OCI-LY7 (cell line): ENCODE results near the gene TBX15. TPM values are rescaled to one million over a fixed set of nuclear protein-coding genes. Genes with fewer than 3 reads are reported as not detected.

Experiments
- BruUV-seq: library from RNA; stranded (reverse); fragments of 400-500 nt; replicated peaks from 2 replicates; lab custom pipeline; 2021; lab: Mats Ljungman, UMichigan
- CTCF ChIA-PET: fragments of 300-600 bp; sonication (Branson Sonifier 250); formaldehyde crosslinking; loops from one replicate; lab custom pipeline; 2022; ENCODE audit warnings: antibody characterized with exemption; ENCODE audit not compliant: unreplicated experiment; lab: Charles Lee
- POLR2A ChIA-PET: fragments of 300-600 bp; sonication (Branson Sonifier 250); formaldehyde crosslinking; loops from one replicate; lab custom pipeline; 2022; ENCODE audit warnings: antibody characterized with exemption; lab: Charles Lee
- DNase-seq: peaks from one replicate; pipeline ENCODE4 v3.0.0-alpha.2; 2015; ENCODE audit warnings: low spot score
- H2AFZ ChIP-seq: fragments of 200-600 bp; sonication (generic), shearing (Covaris generic); 2 replicates; pipeline ENCODE4 v1.6.1; 2014; ENCODE audit warnings: mild to moderate bottlenecking, antibody characterized with exemption, low read length, moderate library complexity
- H3K27ac ChIP-seq: fragments of 200-600 bp; sonication (generic); 2 replicates; pipeline ENCODE4 v1.5.1; 2014; ENCODE audit warnings: mixed run types, low read depth, mild to moderate bottlenecking, moderate library complexity, low read length, inconsistent platforms; ENCODE audit not compliant: poor library complexity, severe bottlenecking
- H3K36me3 ChIP-seq: fragments of 200-600 bp; sonication (generic); 2 replicates; pipeline ENCODE4 v1.6.1; 2014; ENCODE audit warnings: mild to moderate bottlenecking, antibody characterized with exemption, low read length, moderate library complexity, mixed read lengths; ENCODE audit not compliant: insufficient read depth
- H3K4me1 ChIP-seq: fragments of 200-600 bp; sonication (generic); 2 replicates; pipeline ENCODE4 v1.5.1; 2014; ENCODE audit warnings: mild to moderate bottlenecking, low read length; ENCODE audit not compliant: insufficient read depth, poor library complexity, severe bottlenecking
- H3K4me2 ChIP-seq: fragments of 200-600 bp; sonication (generic); 2 replicates; pipeline ENCODE4 v1.6.1; 2014; ENCODE audit warnings: mild to moderate bottlenecking, low read length
- H3K4me3 ChIP-seq: fragments of 200-600 bp; sonication (generic); 2 replicates; pipeline ENCODE4 v1.5.1; 2014; ENCODE audit warnings: mild to moderate bottlenecking, low read depth, low read length; ENCODE audit not compliant: poor library complexity, severe bottlenecking
- H3K79me2 ChIP-seq: fragments of 200-600 bp; sonication (generic); 2 replicates; pipeline ENCODE4 v1.6.1; 2016; ENCODE audit warnings: low read depth, mild to moderate bottlenecking, low read length, moderate library complexity, mixed read lengths; ENCODE audit not compliant: insufficient read depth
- H3K9me2 ChIP-seq: fragments of 200-600 bp; sonication (generic); 2 replicates; pipeline ENCODE4 v1.6.1; 2016; ENCODE audit warnings: mild to moderate bottlenecking, low read length, mixed read lengths; ENCODE audit not compliant: insufficient read depth
- H3K9me3 ChIP-seq: fragments of 200-600 bp; sonication (generic); 2 replicates; pipeline ENCODE4 v1.6.1; 2014; ENCODE audit warnings: mild to moderate bottlenecking, mixed run types, low read length, mixed read lengths
- H4K20me1 ChIP-seq: fragments of 200-600 bp; sonication (generic); 2 replicates; pipeline ENCODE4 v1.6.1; 2014; ENCODE audit warnings: mild to moderate bottlenecking, antibody characterized with exemption, low read length, moderate library complexity, mixed read lengths; ENCODE audit not compliant: insufficient read depth
- EZH2phosphoT487 ChIP-seq: fragments of 200-600 bp; sonication (generic); IDR thresholded peaks from 2 replicates; pipeline ENCODE4 v1.6.1; 2018; ENCODE audit warnings: low read depth, borderline replicate concordance, mild to moderate bottlenecking, mixed run types, antibody characterized with exemption, low read length, moderate library complexity, mixed read lengths
- intact Hi-C: fragments of 100-400 bp; cut with micrococcal nuclease; formaldehyde crosslinking; loops from one replicate; pipeline ENCODE4 v1.10.0; 2022; ENCODE audit not compliant: unreplicated experiment
- total RNA-seq, 2 experiments: library from RNA; depleted of rRNA in 1 of 2; stranded (reverse); fragments of >200 nt in 1 of 2; shearing (Covaris generic) in 1 of 2; gene quantifications; 2 replicates each; pipeline ENCODE4 v1.2.3, GENCODE V29; 2014 to 2022
- TF ChIP-seq, protein P1 (sequence below): fragments of 200-600 bp; sonication (generic); conservative IDR thresholded peaks from 2 replicates; pipeline ENCODE4 v1.5.1; 2014; ENCODE audit warnings: mild to moderate bottlenecking, antibody characterized with exemption, low read length, moderate library complexity, mixed read lengths

TBX15 gene
- total RNA-seq, 2 experiments from 2014 or later: 0.22 TPM; not detected in 1

DNA sequence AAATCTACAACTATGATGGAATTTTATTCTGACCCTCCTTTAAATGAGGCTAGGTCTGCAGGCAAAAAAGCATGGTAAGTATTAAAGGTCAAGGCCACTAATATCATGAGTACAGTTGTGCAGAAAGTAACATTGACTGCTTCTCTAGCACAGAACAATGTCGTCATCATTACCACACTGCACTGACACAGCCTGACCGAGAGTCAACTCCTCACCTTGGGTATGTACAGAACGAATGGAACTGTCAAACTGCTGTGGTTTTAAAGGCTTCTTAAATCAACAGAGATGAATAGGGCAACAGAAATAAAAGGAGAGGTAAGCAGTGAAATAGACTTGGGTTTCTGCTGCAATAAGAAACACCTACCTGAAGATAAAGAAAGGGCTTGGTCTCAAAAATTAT, 88.8 kb downstream of the TBX15 start:
- H3K4me3 ChIP-seq: no peak overlapping the region
- TF ChIP-seq EZH2phosphoT487: no peak
- TF ChIP-seq, protein P1, sequence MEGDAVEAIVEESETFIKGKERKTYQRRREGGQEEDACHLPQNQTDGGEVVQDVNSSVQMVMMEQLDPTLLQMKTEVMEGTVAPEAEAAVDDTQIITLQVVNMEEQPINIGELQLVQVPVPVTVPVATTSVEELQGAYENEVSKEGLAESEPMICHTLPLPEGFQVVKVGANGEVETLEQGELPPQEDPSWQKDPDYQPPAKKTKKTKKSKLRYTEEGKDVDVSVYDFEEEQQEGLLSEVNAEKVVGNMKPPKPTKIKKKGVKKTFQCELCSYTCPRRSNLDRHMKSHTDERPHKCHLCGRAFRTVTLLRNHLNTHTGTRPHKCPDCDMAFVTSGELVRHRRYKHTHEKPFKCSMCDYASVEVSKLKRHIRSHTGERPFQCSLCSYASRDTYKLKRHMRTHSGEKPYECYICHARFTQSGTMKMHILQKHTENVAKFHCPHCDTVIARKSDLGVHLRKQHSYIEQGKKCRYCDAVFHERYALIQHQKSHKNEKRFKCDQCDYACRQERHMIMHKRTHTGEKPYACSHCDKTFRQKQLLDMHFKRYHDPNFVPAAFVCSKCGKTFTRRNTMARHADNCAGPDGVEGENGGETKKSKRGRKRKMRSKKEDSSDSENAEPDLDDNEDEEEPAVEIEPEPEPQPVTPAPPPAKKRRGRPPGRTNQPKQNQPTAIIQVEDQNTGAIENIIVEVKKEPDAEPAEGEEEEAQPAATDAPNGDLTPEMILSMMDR: no peak
- no peaks in the 10 kb centered on the region for H3K9me3 ChIP-seq
- no peak overlapping the region for H3K4me2 ChIP-seq
- ChIA-PET POLR2A (no interaction called here), CTCF (no interaction called here)
- BruUV-seq: no TSS peak
- no peaks in the 10 kb centered on the region for H3K4me1 ChIP-seq
- no peak overlapping the region for H3K27ac ChIP-seq
- intact Hi-C loops: loop anchor here (5.0 kb wide), 1 partner anchor 48 kb away; no protein-coding TSS in a partner anchor
- no peaks in the 10 kb centered on the region for H3K9me2 ChIP-seq
- H4K20me1 ChIP-seq: no peaks in the 10 kb centered on the region
- no peaks in the 10 kb centered on the region for H3K79me2 ChIP-seq
- H3K36me3 ChIP-seq: no peaks in the 10 kb centered on the region
- no peak for DNase-seq
- H2AFZ ChIP-seq: no peak overlapping the region

DNA sequence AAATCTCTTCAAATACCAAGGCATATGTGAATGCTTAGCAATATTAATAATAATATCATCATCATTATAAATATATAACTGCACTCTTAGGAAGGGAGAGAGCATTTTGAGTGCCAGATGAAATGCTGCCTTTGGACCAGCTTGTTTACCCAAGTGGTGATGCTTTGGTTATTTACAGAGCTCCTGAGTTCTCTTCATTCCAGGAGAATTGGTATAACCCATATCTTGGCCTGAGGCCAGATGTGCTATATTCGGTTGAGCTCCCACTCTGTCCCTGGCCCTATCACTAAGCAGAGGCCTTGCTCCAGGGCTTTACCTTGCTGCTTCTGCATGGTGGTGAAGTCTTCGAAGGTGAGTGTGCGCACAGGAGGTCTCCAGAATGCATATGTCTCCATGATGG, 89.4 kb downstream of the TBX15 start:
- Histone ChIP-seq H3K79me2 (no peaks in the 10 kb centered on the region), H3K36me3 (no peaks in the 10 kb centered on the region), H3K4me3 (no peak overlapping the region), H4K20me1 (no peaks in the 10 kb centered on the region), H2AFZ (no peak overlapping the region), H3K9me3 (no peaks in the 10 kb centered on the region), H3K9me2 (no peaks in the 10 kb centered on the region), H3K4me2 (no peak overlapping the region), H3K4me1 (no peaks in the 10 kb centered on the region), H3K27ac (no peak overlapping the region)
- no peak for TF ChIP-seq EZH2phosphoT487
- TF ChIP-seq, protein P1: no peak
- CTCF ChIA-PET: no interaction called here
- intact Hi-C loops: loop anchor here (5.0 kb wide), 1 partner anchor 49 kb away; no protein-coding TSS in a partner anchor
- DNase-seq: no peak
- no TSS peak for BruUV-seq
- POLR2A ChIA-PET: interaction anchor here (1.2 kb wide), 1 partner anchor 25 kb away, joined by 3 read pairs; no protein-coding TSS in a partner anchor

GRCh38 chr1:118896416-118896815, 91.7 kb downstream of the TBX15 start:
- BruUV-seq: no TSS peak
- no peak for DNase-seq
- H3K27ac ChIP-seq: no peak overlapping the region
- no peaks in the 10 kb centered on the region for H3K9me3 ChIP-seq
- H3K9me2 ChIP-seq: no peaks in the 10 kb centered on the region
- intact Hi-C loops: loop anchor here (5.0 kb wide), 1 partner anchor 51 kb away; no protein-coding TSS in a partner anchor
- H2AFZ ChIP-seq: no peak overlapping the region
- H3K36me3 ChIP-seq: no peaks in the 10 kb centered on the region
- no peak overlapping the region for H3K4me2 ChIP-seq
- no peaks in the 10 kb centered on the region for H3K79me2 ChIP-seq
- CTCF ChIA-PET: no interaction called here
- no peaks in the 10 kb centered on the region for H3K4me1 ChIP-seq
- H4K20me1 ChIP-seq: no peaks in the 10 kb centered on the region
- POLR2A ChIA-PET: no interaction called here
- H3K4me3 ChIP-seq: no peak overlapping the region
- TF ChIP-seq, protein P1: no peak
- no peak for TF ChIP-seq EZH2phosphoT487
